ENCODE results near the gene USP32.

Gene USP32

DNA sequence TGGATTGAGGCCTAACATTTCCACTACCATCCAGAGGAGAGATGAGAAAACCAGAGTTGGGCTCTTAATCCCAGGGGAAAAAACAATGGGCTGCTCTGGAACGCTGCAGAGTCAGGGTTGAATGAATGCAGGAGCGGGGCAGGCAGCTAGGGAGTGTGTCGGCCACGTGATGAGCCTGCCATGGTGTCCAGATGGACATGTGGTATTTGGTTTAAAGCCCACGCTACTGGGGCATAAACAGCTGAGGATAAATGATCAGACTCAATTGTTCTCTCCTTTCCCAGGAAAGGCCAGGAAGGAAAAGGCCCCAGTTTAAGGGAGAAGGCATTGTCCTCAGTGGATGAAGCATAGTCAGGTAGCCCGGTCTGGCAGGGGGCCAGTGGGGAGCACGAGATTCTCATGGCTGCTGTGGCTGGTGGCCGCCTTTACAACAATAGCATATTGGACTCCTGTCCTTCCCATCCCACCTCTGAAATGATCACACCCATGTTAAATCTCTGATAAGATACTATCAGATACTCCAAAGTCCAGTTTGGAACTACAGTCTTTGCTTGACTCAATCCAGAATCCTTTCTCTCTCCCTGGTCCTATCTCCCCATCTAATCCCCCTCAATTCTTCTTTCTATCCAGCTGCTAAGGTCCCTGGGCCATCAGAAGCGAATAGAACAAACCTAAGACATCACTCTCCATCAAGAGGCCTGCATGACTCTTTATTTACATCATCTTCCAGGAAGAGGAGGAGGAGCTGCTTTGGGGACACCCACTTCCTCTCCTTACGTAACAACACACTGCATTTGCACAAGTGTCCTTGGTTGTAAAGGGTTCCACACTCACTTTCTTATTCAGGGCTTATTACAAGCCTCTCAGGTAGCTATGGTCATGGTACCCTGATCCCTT is 221.8 kb downstream of the USP32 start:
- DNase-seq, result no peak

DNA sequence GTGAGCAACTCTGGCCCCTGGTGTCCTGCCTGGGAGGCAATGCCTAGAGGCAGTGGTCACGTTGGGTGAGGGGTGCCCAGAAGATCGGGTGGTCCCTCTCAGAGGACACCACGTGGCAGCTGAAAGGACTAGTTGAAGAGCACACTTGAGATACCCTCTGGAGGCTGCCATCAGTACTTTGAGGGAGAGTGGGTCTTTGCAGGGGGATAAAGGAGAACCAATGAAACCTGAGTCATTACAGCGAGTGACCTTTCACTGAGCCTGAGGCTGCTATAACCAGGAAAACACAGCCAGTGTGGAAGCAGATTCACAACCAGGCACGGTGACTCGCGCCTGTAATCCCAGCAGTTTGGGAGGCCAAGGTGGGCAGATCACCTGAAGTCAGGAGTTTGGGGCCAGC is 223.3 kb downstream of the USP32 start:
- no peak for DNase-seq

DNA sequence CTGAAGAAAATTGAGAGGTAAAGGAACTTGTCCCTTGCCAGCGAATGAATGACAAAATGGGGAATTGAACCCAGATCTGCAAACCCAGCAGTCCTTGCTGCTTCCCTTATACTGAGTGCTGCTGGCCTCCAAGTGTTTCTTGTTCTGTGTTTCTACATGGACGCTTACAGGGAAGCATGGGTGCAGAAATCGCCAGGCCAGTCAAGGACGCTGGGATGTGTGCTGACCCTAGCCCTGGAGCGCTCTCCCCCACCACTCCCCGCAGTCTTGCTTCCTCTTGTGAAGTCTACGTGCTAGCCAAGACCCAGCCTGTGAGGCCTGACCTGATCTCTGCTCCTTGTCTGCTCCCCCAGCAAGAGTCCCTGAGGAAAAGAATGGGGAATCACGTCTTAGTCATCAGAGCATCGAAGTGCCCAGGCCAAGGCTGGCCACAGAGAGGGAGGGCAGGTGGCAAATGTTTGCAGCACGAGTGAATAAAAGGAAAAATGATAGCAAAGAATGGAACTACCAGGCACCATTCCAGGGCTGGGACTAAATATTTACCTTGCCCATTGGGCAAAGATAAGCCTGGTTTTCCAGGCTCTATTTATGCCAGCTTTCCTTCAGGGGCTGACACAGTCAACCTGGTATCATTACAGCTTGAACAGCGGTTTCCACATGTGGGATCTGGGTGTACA is 224.7 kb downstream of the USP32 start:
- no peak for DNase-seq

DNA sequence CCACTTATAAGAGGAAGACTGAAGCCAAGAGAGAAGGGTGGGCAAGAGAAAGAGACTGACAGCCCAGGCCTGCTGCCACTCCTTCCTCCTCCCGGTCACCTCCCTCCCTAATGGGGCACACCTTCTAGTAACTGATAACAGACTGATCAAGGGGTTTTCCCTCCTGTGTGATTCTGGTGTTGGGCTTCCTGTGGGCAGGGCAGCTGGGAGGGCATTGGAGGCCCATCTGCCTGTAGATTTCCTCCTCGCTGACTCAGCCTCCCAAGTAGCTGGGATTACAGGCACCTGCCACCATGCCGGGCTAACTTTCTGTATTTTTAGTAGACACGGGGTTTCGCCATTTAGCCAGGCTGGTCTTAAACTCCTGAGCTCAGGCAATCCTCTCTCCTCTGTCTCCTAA is 226.0 kb downstream of the USP32 start:
- DNase-seq, result no peak

DNA sequence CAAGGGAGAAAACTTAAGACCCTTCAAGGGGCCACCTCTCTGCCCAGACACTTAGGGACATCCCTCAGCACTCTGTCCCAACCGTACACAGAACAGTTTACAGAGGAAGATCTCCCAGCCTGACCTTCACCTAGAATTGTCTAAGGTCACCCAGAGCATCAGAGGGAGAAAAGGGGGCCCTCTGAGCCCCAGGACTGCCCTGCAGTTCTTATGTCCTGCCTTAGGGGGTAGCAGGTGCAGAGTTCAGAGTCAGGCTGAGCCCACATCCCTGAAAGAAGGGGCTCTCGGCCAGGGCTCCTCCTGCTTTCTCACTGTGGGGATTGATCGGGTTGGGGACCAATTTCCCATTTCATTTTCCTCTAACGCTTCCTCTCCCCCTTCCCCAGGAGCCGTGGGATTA is 226.7 kb downstream of the USP32 start:
- no peak for DNase-seq

DNA sequence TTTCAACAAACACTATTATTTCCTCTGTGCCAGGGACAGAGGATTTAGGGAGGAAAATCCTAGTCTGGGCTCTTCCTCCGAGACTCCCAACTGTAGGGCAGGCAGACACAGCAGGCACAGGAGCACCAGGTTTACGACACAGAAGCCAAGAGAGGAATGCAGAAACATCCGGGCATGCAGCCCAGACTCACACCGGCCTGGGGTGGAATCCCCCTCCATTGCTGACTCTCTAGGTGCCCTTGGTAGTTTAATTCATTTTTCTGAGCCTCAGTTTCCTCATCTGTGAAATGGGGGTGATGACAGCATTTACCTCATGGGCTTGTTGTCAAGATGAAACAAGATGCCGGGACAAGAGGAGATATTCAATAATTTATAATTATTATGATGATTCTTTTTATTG is 227.2 kb downstream of the USP32 start:
- no peak for DNase-seq

DNA sequence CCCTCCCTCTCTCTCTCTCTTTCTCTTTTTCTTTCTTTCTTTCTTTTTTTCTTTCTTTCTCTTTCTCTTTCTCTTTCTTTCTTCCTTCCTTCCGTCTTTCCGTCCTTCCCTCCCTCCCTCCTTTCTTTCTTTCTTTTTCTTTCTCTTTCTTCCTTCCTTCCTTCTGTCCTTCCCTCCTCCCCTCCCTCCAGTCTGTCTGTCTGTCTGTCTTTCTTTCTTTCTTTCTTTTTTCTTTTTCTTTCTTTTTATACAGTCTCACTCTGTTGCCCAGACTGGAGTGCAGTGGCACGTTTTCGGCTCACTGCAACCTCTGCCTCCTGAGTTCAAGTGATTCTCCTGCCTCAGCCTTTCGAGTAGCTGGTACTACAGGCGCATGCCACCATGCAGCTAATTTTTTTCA is 227.8 kb downstream of the USP32 start:
- DNase-seq, result no peak

DNA sequence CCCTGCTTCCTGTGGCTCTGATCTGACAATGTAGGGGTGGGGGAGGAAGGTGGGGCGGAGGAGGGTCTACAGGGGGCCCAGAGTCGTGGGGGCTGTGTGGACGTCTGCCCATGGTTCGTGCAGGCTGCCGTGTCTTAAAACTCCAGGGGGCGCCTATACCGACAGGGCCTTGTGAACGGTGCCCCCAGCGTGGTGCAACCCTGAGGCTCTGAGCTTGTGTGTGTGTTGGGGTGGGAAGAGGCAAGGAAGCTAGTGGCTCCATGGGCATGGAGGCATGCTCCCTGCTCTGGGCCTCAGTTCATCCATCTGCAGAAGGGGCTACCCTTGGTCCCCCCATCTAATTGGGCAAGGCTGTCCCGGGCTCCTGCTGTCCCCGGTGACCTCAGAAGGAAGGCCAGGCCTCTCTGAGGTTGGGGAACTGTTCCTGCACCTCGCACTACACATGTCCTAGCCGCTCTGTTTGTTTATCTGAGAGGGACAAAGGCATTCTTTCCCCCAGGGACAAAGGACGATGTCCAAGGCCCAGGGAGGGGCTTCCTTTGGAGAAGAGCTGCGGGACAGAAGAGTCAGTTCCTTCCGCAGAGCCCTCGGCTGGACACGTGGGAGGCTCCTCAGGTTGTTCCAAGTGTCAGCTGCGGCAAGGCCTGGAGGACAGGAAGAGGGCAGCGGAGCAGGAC is 228.7 kb downstream of the USP32 start:
- no peak for DNase-seq

DNA sequence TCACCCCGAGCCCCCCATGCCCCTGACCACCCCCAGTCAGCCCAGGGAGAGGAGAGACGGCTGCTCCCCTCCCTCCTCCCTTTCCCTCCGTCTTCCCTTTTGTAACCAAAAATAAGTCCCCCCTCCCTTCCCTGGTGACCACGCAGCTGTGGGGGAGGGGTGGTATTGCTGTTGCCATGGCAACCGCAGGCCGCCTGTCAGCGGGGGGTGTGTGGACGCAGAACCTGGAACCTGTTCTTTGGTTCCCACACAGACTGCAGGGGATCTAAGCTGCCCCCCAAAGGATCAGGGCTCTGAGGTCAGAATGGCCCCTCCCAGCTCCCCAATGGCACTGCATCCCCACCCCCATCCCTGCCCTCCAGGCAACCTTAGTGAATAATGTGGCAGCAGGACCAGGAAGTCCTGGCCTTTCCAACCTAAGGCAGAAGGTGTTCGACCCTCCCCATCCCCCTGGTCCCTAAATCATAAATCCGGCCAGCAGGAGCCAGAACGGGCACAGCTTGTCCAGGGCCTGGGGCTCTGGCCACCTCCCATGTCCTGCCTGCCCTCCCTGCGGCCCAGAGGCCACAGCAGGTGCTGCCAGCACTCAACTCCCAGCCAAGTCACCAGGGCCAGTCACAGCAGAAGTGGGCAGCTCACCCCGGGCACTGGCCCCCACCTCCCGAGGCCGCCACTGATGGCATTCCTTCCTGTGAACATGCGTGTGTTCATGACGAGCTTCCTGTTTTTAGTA is 230.2 kb downstream of the USP32 start:
- DNase-seq, result no peak

DNA sequence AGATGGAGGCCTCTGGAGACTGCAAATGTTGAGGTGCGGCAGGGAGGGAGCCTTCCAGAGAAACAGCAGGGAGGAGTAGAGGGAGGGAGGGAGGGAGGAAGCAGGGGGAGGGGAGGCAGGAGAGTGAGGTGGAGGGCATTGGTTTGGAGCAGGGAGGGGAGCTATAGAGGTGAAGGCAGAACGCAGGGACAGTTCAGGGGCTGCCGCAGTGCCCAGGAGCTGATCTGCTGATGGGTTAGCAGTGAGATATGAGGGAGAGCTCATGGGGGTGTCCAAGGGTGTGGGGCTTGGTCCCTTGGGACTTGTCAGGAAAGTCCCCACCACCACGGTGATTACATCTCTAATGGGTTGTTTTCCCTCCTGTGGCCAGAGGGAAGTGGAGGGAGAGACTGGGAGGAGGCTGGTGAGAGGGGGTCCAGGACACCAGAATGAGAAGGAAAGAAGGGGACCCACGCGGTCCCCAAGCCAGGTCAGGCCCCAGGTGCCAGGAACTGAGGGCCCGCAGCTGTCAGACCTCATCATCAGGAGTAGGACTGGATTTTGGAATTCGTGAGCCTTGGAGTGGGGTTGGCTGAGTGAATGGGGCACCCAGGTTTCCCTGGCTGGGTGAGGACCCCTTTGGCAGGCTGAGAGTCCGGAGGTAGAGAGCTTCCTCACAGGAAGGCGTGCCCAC is 231.0 kb downstream of the USP32 start:
- DNase-seq, result no peak

DNA sequence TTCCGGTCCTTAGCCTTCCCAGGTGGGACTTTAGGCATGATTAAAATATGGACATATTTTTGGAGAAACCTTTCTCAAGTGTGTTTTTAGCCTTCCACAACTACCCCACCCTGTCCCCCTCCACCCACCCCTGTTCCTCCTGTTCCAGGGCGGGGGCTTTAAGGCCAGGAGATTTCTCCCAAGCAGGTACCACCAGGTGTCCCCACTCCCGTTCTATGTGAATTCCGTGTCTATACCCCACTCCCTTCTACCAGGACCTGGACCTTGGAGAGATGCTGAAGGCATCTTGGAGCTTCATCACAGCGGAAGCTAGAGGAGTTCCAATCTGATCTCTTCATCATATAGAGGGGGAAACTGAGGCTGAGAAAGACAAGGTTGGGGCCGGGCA is 232.5 kb downstream of the USP32 start:
- DNase-seq, result no peak

DNA sequence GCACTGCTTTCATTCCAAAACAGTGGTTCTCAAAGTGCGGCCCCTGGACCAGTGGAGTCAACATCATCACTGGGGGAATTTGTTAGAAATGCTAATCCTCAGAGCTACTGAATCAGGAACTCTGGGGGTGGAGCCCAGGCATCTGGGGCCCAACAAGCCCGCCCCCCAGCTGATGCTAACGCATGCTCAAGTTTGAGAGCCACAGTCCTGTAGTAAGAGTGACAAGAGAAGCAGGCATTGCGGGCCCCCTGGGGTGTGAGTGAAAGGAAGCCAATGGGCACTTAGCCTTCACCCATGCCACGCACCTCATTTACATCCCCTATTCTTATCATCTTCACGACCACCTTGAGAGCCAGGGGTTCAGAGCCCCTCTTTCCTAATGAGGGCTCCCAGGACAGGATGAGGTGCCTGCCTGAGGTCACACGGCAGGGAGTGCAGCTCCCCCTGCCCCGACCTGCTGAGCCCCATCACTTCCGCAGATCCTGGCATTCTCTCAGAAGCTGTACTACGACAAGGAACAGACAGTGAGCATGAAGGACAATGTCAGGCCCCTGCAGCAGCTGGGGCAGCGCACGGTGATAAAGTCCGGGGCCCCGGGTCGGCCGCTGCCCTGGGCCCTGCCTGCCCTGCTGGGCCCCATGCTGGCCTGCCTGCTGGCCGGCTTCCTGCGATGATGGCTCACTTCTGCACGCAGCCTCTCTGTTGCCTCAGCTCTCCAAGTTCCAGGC is 233.0 kb downstream of the USP32 start:
- DNase-seq, result no peak

DNA sequence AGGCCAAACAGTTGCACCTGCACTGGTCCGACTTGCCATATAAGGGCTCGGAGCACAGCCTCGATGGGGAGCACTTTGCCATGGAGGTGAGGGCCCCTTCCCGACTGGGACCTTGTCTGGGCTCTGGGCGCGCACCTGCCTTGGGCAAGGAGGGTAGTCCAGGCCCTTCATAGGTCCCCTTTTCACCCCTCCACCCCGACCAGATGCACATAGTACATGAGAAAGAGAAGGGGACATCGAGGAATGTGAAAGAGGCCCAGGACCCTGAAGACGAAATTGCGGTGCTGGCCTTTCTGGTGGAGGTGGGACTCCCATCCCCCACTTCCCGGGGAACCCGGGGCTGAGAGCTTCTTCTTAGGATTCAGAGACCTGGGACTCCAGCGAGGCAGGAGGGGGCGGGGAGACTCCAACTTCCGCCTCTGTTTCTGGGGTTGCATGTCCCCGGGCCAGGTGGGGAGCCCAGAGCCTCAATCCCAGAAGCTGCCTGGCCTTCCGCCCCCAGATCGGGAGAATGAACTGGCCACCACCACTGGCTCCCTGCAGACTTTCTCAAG is 234.4 kb downstream of the USP32 start:
- DNase-seq, result no peak

DNA sequence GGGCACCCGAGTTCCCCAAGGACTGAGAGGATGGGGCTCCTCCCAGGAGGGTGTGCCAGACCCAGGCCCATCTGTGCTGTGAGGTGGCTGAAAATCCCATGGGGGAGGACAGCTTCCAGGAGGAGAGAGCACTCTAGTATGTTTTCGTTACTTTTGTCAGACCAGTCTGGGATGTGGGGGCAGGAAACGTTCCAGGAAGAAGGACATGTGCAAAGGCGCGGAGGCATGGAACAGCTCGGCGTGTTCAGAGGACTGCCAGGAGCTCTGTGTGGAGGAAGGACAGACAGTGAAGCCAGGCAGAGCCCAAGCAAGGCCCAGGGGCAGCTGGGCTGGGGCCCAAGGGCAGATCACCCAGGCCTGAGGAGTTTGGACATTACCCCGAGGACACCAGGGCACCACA is 235.2 kb downstream of the USP32 start:
- no peak for DNase-seq

DNA sequence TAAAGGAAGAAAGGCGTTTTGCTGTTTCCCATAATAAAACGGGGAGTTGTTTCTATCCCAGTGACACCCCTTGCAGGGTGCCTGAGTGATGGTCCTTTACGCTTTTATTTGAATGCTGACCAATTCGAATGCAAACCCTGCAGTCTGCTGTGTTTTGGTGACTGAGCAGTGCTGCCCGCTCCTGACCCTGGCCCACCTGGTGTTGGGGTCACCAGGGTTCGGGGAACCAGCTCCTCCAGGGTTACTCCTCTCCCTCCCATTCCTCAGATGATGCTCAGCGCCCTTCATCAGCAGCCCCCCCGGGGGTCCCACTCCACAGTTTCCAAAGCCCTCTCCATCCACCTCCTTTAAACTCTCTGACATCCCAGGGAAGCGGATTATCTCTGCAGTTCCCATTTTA is 236.1 kb downstream of the USP32 start:
- no peak for DNase-seq

DNA sequence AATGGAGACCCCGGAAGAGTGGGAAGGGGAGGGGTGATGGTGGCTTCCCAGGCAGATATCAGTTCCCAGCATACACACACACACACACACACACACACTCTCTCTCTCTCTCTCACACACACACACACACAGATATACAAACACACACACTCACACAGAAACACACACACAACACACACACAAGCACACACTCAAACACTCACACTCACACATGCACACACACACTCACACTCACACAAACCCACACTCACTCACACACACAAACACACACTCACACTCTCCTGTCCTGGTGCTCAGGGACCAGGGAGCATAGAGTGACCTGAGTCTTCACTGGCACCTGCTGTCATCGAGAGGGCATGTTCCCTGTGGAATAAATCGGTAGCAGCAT is 236.5 kb downstream of the USP32 start:
- DNase-seq, result no peak

DNA sequence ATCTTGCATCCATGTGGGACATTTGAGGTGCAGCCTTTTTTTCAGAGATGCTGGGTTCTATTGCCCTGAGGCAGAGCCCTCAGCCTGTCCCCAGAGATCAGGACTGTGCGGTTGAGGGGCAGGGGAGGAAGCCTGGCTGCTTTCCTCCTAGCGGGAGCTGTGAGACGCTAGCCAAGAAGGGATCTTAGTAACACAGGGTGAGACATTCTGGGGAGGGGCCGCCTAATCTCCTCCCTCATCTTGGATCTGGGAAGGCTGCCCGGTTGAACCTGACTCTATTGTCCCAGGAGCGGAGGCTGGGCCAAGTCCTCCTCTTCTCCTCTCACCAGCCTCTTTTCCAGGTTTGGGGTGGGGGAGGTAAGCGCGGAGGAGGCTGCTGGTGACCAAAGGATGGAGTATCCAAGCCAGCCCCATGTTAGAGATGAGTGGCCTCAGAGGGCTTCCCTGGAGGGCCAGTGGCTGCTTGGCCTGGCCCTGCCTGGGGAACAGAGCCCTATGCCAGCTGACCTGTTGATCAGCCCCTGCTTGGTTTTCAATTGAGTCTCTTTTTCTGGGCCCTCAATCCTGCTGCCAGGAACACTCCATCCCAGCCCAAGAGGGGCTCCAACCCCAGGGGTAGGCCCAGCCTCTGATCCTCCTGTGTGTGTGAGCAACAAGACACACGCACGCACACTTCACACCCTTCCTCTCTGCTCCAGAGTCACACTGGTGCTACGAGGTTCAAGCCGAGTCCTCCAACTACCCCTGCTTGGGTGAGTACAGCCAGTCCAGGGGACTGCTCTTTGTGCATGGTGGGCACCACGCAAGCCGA is 237.1 kb downstream of the USP32 start:
- no peak for DNase-seq

DNA sequence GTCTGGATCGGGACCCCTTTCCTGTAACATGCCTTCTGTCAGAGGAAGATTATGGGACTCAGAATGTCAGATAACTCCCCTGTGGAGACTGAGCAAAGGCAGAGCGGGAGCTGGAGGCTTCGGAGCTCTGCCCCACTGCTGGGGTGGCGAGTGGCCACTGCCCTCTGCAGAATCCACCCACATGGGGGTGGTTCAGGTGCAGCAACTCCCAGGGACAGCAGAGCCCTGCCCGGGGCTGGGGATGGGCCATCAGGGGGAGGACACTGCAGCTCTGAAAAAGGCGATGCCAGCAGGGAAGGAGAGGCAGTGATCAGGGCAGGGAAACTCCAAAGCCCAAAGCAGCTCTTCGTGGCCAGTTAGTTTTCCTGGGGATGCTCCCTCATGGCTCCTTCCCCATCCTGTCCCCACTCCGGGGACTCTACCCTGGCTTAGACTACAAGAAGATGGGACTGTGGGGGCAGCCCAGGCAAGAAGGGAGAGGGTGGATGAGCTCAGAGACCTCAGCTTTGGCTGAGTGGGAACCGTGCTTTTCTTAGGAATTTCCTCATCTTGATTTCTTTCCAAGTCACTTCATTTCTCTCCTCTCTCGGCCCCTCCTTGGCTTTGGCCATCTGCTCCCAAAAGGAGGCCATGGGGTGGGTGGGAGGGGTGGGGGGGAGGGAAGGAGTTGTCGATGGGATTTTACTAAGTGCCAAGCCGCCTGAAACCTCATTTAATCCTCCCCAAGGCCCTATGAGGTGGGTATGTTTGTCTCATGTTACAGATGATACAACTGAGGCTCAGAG is 238.1 kb downstream of the USP32 start:
- DNase-seq, result no peak

DNA sequence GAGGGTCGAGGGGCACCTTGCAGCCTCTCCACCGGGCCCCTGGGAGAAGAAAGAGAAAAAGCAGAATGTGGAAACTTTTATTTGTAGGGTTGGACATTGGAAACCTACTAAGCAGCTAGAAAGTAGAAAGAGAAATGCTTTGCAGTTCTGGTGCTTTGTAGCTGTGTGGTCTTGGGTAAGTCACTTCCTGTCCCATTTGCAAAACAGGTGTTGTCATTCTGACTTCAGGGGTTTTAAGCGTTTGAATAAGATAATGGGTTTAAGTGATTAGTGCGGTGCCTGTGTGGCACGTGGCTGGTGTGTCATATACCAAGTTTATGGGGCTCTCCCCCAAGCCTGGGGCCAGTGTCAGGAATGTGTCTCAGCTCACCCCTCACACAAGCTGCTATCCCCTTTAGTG is 240.6 kb downstream of the USP32 start:
- DNase-seq, result no peak
